ENCODE results near the gene PHAF1. TPM values are rescaled to one million over a fixed set of nuclear protein-coding genes. Genes with fewer than 3 reads are reported as not detected.

PHAF1 gene
- total and polyA plus RNA-seq, 9 of the 15 experiments (the other 6 are each of a cell fraction or from before 2014, with no cell fraction given): 5.1 to 25.4 (median 13.8) TPM

GRCh38 chr16:67183627-67184452 lies 74.1 kb downstream of the PHAF1 start, which contains the start of gene MATCAP1 (continued):
- TF ChIP-seq UBTF (IDR thresholded peaks at IDR 0.05; ENCODE audit: borderline replicate concordance in 1 of 2, low read depth in 2 of 2, low read length in 2 of 2) (no peak), BMI1 (IDR thresholded peaks at IDR 0.05; ENCODE audit: low read length) (no peak), ZNF217 (CRISPR knock-in tag; IDR thresholded peaks at IDR 0.05) (no peak), MYNN (IDR thresholded peaks at IDR 0.05) (no peak; the same call in 1 of the 2 replicates), MYNN (CRISPR knock-in tag; IDR thresholded peaks at IDR 0.05) (no peak), CHD1 (IDR thresholded peaks at IDR 0.05; ENCODE audit: low read length) (no peak), SP1 (CRISPR knock-in tag; IDR thresholded peaks at IDR 0.05) (peak; percentile 94), PURB (CRISPR knock-in tag; IDR thresholded peaks at IDR 0.05; ENCODE audit: low read depth) (no peak), DIDO1 (tag; IDR thresholded peaks at IDR 0.05; ENCODE audit: low read depth) (no peak), LCOR (CRISPR knock-in tag; IDR thresholded peaks at IDR 0.05) (0 out of 2 replicates have a peak, but pooled peaks have one; percentile 4), NUFIP1 (IDR thresholded peaks at IDR 0.05; ENCODE audit: partially characterized antibody) (no peak), SREBF1 (IDR thresholded peaks at IDR 0.05; ENCODE audit: borderline replicate concordance, low read depth, low read length) (no peak), PYGO2 (tag; IDR thresholded peaks at IDR 0.05) (no peak), MCM5 (IDR thresholded peaks at IDR 0.05; ENCODE audit: low read depth) (no peak), C11orf30 (IDR thresholded peaks at IDR 0.05; ENCODE audit: low read depth) (peak; percentile 38; the same call in 1 of the 2 replicates), SRF (CRISPR knock-in tag; IDR thresholded peaks at IDR 0.05) (peak in 1 of 2 experiments; percentile 63; a peak in 2 of 4 replicates), RBM17 (IDR thresholded peaks at IDR 0.05; ENCODE audit: borderline replicate concordance, low read depth, low read length) (no peak), ZNF232 (CRISPR knock-in tag; IDR thresholded peaks at IDR 0.05) (no peak), MBD2 (IDR thresholded peaks at IDR 0.05; ENCODE audit: borderline replicate concordance, low read depth) (peak; percentile 98), MCM3 (IDR thresholded peaks at IDR 0.05) (no peak), ZNF184 (CRISPR knock-in tag; IDR thresholded peaks at IDR 0.05) (no peak), TRIM28 (IDR thresholded peaks at IDR 0.05) (no peak)
- TF ChIP-seq, protein P1, sequence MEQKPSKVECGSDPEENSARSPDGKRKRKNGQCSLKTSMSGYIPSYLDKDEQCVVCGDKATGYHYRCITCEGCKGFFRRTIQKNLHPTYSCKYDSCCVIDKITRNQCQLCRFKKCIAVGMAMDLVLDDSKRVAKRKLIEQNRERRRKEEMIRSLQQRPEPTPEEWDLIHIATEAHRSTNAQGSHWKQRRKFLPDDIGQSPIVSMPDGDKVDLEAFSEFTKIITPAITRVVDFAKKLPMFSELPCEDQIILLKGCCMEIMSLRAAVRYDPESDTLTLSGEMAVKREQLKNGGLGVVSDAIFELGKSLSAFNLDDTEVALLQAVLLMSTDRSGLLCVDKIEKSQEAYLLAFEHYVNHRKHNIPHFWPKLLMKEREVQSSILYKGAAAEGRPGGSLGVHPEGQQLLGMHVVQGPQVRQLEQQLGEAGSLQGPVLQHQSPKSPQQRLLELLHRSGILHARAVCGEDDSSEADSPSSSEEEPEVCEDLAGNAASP (IDR thresholded peaks at IDR 0.05): no peak
- TF ChIP-seq, protein P2, sequence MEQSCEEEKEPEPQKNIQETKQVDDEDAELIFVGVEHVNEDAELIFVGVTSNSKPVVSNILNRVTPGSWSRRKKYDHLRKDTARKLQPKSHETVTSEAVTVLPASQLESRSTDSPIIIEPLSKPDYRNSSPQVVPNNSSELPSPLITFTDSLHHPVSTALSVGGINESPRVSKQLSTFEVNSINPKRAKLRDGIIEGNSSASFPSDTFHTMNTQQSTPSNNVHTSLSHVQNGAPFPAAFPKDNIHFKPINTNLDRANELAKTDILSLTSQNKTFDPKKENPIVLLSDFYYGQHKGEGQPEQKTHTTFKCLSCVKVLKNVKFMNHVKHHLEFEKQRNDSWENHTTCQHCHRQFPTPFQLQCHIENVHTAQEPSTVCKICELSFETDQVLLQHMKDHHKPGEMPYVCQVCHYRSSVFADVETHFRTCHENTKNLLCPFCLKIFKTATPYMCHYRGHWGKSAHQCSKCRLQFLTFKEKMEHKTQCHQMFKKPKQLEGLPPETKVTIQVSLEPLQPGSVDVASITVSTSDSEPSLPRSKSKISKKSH (CRISPR knock-in tag; IDR thresholded peaks at IDR 0.05): no peak

All from K562 (cell line).